ENCODE measurements around the gene YIPF4. TPM values are rescaled to one million over a fixed set of nuclear protein-coding genes. Genes with fewer than 3 reads are reported as not detected.
"Not testable (repeated sequence)": the region's sequence is repeated elsewhere in the genome, so short reads cannot be mapped to it uniquely, and the experiment has no call there.

Gene YIPF4
- total RNA-seq, 1 donor from 2014 or later: 21.6 TPM

DNA sequence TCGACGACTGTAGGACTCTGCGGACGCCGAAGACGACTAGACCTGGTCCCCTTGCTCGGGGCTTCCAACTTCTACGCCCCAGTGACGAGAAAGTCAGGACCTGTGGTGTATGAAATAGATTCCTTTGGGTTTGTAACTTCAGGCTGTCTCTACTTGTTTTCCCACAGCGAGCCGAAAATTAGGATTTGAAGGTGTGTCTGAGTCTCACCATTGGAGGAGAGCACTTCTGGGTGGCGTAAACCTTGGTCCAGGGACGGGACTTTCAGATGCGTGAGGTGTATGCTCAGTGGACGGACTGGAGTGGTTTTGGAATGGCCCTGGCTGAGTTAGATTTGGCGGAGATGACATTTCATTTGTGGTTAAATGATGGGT, 80.4 kb downstream of the YIPF4 start:
- Histone ChIP-seq H3K36me3 (ENCODE audit: control insufficient read depth, insufficient read depth, low read length) (no peaks in the 10 kb centered on the region), H3K4me3 (ENCODE audit: low read depth, low read length) (peak overlapping the region; percentile 91), H3K27me3 (ENCODE audit: control insufficient read depth, insufficient read depth, low read length) (no peaks in the 10 kb centered on the region)
- no peak for DNase-seq (ENCODE audit: low read depth)
- TF ChIP-seq, protein P1, sequence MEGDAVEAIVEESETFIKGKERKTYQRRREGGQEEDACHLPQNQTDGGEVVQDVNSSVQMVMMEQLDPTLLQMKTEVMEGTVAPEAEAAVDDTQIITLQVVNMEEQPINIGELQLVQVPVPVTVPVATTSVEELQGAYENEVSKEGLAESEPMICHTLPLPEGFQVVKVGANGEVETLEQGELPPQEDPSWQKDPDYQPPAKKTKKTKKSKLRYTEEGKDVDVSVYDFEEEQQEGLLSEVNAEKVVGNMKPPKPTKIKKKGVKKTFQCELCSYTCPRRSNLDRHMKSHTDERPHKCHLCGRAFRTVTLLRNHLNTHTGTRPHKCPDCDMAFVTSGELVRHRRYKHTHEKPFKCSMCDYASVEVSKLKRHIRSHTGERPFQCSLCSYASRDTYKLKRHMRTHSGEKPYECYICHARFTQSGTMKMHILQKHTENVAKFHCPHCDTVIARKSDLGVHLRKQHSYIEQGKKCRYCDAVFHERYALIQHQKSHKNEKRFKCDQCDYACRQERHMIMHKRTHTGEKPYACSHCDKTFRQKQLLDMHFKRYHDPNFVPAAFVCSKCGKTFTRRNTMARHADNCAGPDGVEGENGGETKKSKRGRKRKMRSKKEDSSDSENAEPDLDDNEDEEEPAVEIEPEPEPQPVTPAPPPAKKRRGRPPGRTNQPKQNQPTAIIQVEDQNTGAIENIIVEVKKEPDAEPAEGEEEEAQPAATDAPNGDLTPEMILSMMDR (IDR thresholded peaks at IDR 0.05; ENCODE audit: insufficient read depth, low read length, poor library complexity, severe bottlenecking): no peak

DNA sequence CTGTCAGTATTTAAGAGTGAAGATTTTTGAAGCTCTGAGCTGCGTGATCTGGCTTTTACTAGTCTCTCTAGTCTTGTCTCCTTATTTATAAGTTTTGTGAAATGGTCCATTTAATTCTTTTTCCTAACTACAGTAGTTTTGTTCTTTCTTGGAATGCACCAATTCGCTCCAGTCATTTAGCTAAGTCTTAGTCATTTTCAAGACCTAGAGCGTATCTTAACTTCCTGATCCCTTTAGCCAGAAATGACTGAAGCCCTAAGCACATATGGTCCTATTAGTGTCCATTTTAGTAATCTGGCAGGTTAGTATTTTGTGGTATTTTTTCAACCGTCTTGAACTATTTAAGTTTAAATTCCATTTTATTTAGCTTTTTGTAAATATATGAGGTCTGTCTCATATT, 82.7 kb downstream of the YIPF4 start:
- peak; percentile 19 for DNase-seq (ENCODE audit: low read depth)
- no peaks in the 10 kb centered on the region for H3K36me3 ChIP-seq (ENCODE audit: control insufficient read depth, insufficient read depth, low read length)
- H3K27me3 ChIP-seq (ENCODE audit: control insufficient read depth, insufficient read depth, low read length): no peaks in the 10 kb centered on the region
- TF ChIP-seq, protein P1 (IDR thresholded peaks at IDR 0.05; ENCODE audit: insufficient read depth, low read length, poor library complexity, severe bottlenecking): no peak
- no peak overlapping the region for H3K4me3 ChIP-seq (ENCODE audit: low read depth, low read length)

DNA sequence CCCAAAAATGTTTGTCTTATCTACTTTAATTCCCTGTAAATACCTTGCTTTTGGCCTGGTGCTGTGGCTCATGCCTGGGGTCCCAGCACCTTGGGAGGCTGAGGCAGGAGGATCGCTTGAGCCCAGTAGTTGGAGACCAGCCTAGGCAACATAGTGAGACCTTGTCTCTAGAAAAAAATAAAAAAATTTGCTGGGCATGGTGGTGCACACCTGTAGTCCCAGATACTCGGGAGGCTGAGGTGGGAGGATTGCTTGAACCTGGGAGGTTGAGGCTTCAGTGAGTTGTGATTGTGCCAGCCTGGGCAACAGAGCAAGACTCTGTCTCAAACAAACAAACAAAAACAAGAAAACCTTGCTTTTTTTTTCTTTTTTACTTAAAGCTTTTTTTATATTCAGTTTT, 85.3 kb downstream of the YIPF4 start:
- not testable (repeated sequence) for H3K27me3 ChIP-seq (ENCODE audit: control insufficient read depth, insufficient read depth, low read length); DNase-seq (ENCODE audit: low read depth); H3K36me3 ChIP-seq (ENCODE audit: control insufficient read depth, insufficient read depth, low read length); H3K4me3 ChIP-seq (ENCODE audit: low read depth, low read length)

DNA sequence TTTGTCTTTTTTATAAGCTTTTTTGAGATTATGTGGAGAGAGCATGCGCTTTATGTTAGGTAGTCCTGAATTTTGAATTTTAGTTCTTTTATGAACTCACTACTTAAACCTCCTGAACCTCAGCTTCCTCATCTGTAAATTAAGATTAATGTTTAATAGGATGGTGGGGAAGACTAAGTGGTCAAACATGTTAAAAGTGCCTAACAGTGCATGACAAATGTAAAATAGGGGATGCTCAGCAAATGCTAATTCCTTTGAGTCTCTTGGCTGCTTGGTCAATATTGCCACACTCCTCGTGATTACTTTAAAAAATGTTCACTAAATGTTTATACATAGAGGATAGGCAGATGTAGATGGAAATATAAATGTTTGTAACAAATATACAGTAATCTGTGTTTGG, 85.9 kb downstream of the YIPF4 start:
- no peaks in the 10 kb centered on the region for H3K36me3 ChIP-seq (ENCODE audit: control insufficient read depth, insufficient read depth, low read length)
- no peak overlapping the region for H3K4me3 ChIP-seq (ENCODE audit: low read depth, low read length)
- no peaks in the 10 kb centered on the region for H3K27me3 ChIP-seq (ENCODE audit: control insufficient read depth, insufficient read depth, low read length)
- peak; percentile 49 for DNase-seq (ENCODE audit: low read depth)
- TF ChIP-seq, protein P1 (IDR thresholded peaks at IDR 0.05; ENCODE audit: insufficient read depth, low read length, poor library complexity, severe bottlenecking): no peak

DNA sequence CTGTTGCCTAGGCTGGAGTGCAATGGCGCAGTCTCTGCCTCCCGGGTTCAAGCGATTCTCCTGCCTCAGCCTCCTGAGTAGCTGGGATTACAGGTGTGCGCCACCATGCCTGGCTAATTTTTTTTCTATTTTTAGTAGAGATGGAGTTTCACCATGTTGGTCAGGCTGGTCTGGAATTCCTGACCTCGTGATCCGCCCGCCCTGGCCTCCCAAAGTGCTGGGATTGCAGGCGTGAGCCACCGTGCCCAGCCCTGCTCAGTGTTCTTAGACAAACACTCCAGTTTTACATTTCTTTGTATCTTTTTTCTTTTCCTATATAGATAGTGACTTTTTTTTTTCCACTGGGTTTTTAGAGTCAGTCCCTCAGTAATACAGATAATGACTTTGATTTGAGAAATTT, 86.6 kb downstream of the YIPF4 start:
- H3K27me3 ChIP-seq (ENCODE audit: control insufficient read depth, insufficient read depth, low read length); H3K36me3 ChIP-seq (ENCODE audit: control insufficient read depth, insufficient read depth, low read length); DNase-seq (ENCODE audit: low read depth); H3K4me3 ChIP-seq (ENCODE audit: low read depth, low read length): not testable (repeated sequence)

DNA sequence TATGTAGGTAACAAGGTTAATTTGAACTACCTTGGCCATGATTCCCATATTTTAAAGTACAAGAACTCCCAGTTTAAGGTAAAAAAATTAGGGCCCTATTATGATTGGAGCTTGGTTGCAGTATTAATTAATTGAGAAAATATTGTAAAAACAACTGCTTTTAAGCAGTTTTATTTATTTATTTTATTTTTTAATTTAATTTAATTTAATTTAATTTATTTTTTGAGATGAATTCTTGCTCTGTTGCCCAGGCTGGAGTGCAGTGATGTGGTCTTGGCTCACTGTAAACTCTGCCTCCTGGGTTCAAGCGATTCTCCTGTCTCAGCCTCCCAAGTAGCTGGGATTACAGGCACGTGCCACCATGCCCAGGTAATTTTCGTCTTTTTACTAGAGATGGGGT, 88.0 kb downstream of the YIPF4 start:
- DNase-seq (ENCODE audit: low read depth); H3K36me3 ChIP-seq (ENCODE audit: control insufficient read depth, insufficient read depth, low read length); H3K27me3 ChIP-seq (ENCODE audit: control insufficient read depth, insufficient read depth, low read length); H3K4me3 ChIP-seq (ENCODE audit: low read depth, low read length): not testable (repeated sequence)

Other genes starting within 250 kb of the YIPF4 start
- 45.1 and 64.1 TPM in 2 replicates for gene DPY30, start 238.1 kb upstream of the YIPF4 start, total RNA-seq
- 23.0 and 23.9 TPM in 2 replicates for gene SPAST, start 214.3 kb upstream of the YIPF4 start, total RNA-seq
- 18.0 and 19.4 TPM in 2 replicates for gene SLC30A6, start 112.0 kb upstream of the YIPF4 start, total RNA-seq
- gene NLRC4, start 13.0 kb upstream of the YIPF4 start, total RNA-seq: not detected in 2 replicates
- gene BIRC6, start 79.1 kb downstream of the YIPF4 start, total RNA-seq: 73.0 and 75.2 TPM in 2 replicates